Measurements from ENCODE around the gene KCNC1. TPM values are rescaled to one million over a fixed set of nuclear protein-coding genes. Genes with fewer than 3 reads are reported as not detected.

Gene KCNC1
- polyA plus RNA-seq, 1 of the 3 experiments (the other 2 are of a cell fraction), result 0.18 TPM

DNA sequence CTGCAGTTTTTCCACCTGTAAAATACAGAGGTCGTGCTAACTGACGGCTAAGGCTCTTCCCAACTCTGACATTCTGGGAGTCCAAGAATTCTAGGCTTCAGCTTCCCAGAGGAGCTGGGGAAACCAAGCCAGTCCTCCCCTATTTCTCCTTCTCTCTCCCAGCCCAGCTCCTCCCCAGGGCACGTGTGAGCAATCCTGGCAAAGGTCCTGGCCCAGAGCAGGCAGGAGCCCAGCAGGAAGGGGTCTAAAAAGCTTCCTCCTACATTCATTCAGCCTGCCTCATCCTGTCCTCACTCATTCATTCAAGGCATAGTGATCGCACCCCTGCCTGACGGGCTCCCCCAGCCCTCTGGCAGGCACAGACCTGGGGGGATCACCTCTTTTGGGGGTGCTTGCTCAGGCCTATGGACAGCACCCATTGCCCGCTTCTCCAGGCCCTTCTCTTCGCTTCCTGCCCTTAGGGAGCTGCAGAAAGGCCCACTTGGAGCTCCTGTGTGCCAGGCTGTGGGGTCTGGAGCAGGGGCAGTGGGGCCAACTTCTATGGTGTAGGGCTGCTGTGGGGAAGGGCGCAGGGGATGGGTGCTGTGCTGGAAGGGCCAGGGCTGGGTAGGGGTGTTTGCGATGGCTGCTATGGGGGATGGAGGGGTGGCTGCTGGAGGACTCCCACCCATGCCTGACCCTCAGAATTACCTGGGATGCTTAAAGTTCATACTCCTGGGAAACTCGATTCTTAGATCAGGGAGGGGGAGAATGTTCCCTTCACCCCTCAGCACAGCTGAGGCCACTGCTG is 9.8 kb downstream of the KCNC1 start:
- Histone ChIP-seq H3K9me2 (no peaks in the 10 kb centered on the region), H4K20me1 (ENCODE audit: insufficient read depth) (no peaks in the 10 kb centered on the region), H3K27ac (ENCODE audit: low read depth in 2 of 2, low read length in 1 of 2) (no peak overlapping the region), H3K9ac (no peak overlapping the region), H3K79me2 (ENCODE audit: insufficient read depth) (no peaks in the 10 kb centered on the region), H3K4me1 (ENCODE audit: control insufficient read depth in 1 of 2, insufficient read depth in 2 of 2, low read depth in 1 of 2, low read length in 1 of 2) (no peaks in the 10 kb centered on the region; a peak in 1 of 4 replicates), H3K36me3 (replicated peaks in 1 of 2; ENCODE audit: control insufficient read depth in 1 of 2, insufficient read depth in 2 of 2, low read length in 1 of 2) (no peaks in the 10 kb centered on the region), H3K27me3 (ENCODE audit: insufficient read depth) (no peaks in the 10 kb centered on the region), H3K9me3 (no peaks in the 10 kb centered on the region), H3F3A (replicated peaks; ENCODE audit: insufficient read depth) (no peaks in the 10 kb centered on the region), H2AFZ (ENCODE audit: low read depth) (no peak overlapping the region), H3K4me3 (ENCODE audit: low read depth in 2 of 2, low read length in 1 of 2) (no peak overlapping the region), H3K4me2 (peak overlapping the region; percentile 19; the same call in 1 of the 2 replicates)
- DNase-seq, result no peak
- CTCF ChIA-PET, result interaction anchor here (0.6 to 1.3 kb wide), 3 partner anchors 9 to 1058 kb away, joined by 3 to 7 read pairs (median 3); no protein-coding TSS in a partner anchor
- POLR2A ChIA-PET, result interaction anchor here (1.0 kb wide), 1 partner anchor 10 kb away, joined by 3 read pairs; no protein-coding TSS in a partner anchor
- 68% methylated on average over 9 of the region's 10 CpGs for WGBS (ENCODE audit: low lambda C conversion rate)
- TF ChIP-seq USF1 (IDR thresholded peaks at IDR 0.05; ENCODE audit: borderline replicate concordance, low read depth), result peak; percentile 24; the same call in 1 of the 2 replicates
- TF ChIP-seq FOXM1 (IDR thresholded peaks at IDR 0.05; ENCODE audit: low read depth), result no peak

GRCh38 chr11:17745023-17745772 is 10.6 kb downstream of the KCNC1 start:
- CTCF ChIA-PET, result interaction anchor here (1.8 kb wide), 1 partner anchor 10 kb away, joined by 5 read pairs; no protein-coding TSS in a partner anchor
- Histone ChIP-seq H3K27me3 (ENCODE audit: insufficient read depth) (no peaks in the 10 kb centered on the region), H3K4me2 (no peak overlapping the region)
- TF ChIP-seq GABPA (IDR thresholded peaks at IDR 0.05; ENCODE audit: low read depth) (no peak), EP300 (IDR thresholded peaks at IDR 0.05; ENCODE audit: borderline replicate concordance in 1 of 2, low read depth in 1 of 2, low read length in 1 of 2) (no peak), NRF1 (IDR thresholded peaks at IDR 0.05; ENCODE audit: low read depth, low read length) (no peak), USF2 (IDR thresholded peaks at IDR 0.05; ENCODE audit: borderline replicate concordance, low read depth, low read length) (no peak), RCOR1 (IDR thresholded peaks at IDR 0.05; ENCODE audit: low read length) (no peak), ELF1 (IDR thresholded peaks at IDR 0.05) (no peak), FOXJ3 (CRISPR knock-in tag; IDR thresholded peaks at IDR 0.05) (no peak), POLR2AphosphoS5 (IDR thresholded peaks at IDR 0.05; ENCODE audit: low read depth, low read length) (no peak), SIN3A (IDR thresholded peaks at IDR 0.05; ENCODE audit: borderline replicate concordance, low read depth, low read length) (no peak), TCF12 (IDR thresholded peaks at IDR 0.05) (no peak), FOXM1 (IDR thresholded peaks at IDR 0.05; ENCODE audit: low read depth) (no peak)
- TF ChIP-seq, protein P1, sequence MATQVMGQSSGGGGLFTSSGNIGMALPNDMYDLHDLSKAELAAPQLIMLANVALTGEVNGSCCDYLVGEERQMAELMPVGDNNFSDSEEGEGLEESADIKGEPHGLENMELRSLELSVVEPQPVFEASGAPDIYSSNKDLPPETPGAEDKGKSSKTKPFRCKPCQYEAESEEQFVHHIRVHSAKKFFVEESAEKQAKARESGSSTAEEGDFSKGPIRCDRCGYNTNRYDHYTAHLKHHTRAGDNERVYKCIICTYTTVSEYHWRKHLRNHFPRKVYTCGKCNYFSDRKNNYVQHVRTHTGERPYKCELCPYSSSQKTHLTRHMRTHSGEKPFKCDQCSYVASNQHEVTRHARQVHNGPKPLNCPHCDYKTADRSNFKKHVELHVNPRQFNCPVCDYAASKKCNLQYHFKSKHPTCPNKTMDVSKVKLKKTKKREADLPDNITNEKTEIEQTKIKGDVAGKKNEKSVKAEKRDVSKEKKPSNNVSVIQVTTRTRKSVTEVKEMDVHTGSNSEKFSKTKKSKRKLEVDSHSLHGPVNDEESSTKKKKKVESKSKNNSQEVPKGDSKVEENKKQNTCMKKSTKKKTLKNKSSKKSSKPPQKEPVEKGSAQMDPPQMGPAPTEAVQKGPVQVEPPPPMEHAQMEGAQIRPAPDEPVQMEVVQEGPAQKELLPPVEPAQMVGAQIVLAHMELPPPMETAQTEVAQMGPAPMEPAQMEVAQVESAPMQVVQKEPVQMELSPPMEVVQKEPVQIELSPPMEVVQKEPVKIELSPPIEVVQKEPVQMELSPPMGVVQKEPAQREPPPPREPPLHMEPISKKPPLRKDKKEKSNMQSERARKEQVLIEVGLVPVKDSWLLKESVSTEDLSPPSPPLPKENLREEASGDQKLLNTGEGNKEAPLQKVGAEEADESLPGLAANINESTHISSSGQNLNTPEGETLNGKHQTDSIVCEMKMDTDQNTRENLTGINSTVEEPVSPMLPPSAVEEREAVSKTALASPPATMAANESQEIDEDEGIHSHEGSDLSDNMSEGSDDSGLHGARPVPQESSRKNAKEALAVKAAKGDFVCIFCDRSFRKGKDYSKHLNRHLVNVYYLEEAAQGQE (IDR thresholded peaks at IDR 0.05; ENCODE audit: low read depth, low read length), result no peak
- TF ChIP-seq, protein P2, sequence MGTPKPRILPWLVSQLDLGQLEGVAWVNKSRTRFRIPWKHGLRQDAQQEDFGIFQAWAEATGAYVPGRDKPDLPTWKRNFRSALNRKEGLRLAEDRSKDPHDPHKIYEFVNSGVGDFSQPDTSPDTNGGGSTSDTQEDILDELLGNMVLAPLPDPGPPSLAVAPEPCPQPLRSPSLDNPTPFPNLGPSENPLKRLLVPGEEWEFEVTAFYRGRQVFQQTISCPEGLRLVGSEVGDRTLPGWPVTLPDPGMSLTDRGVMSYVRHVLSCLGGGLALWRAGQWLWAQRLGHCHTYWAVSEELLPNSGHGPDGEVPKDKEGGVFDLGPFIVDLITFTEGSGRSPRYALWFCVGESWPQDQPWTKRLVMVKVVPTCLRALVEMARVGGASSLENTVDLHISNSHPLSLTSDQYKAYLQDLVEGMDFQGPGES (IDR thresholded peaks at IDR 0.05; ENCODE audit: low read depth, low read length), result no peak
- TF ChIP-seq, protein P3, sequence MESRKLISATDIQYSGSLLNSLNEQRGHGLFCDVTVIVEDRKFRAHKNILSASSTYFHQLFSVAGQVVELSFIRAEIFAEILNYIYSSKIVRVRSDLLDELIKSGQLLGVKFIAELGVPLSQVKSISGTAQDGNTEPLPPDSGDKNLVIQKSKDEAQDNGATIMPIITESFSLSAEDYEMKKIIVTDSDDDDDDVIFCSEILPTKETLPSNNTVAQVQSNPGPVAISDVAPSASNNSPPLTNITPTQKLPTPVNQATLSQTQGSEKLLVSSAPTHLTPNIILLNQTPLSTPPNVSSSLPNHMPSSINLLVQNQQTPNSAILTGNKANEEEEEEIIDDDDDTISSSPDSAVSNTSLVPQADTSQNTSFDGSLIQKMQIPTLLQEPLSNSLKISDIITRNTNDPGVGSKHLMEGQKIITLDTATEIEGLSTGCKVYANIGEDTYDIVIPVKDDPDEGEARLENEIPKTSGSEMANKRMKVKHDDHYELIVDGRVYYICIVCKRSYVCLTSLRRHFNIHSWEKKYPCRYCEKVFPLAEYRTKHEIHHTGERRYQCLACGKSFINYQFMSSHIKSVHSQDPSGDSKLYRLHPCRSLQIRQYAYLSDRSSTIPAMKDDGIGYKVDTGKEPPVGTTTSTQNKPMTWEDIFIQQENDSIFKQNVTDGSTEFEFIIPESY (IDR thresholded peaks at IDR 0.05; ENCODE audit: borderline replicate concordance, low read depth), result no peak

More at GRCh38 chr11:17745023-17745772, 10.6 kb downstream of the KCNC1 start:
- 73% methylated on average over 17 of the region's 20 CpGs for WGBS (ENCODE audit: low lambda C conversion rate)
- Histone ChIP-seq H3K9me3 (no peaks in the 10 kb centered on the region), H3K9ac (no peak overlapping the region), H2AFZ (ENCODE audit: low read depth) (no peak overlapping the region), H3K79me2 (ENCODE audit: insufficient read depth) (no peaks in the 10 kb centered on the region), H3K36me3 (replicated peaks in 1 of 2; ENCODE audit: control insufficient read depth in 1 of 2, insufficient read depth in 2 of 2, low read length in 1 of 2) (no peaks in the 10 kb centered on the region), H3K4me3 (ENCODE audit: low read depth in 2 of 2, low read length in 1 of 2) (no peak overlapping the region), H3K4me1 (ENCODE audit: control insufficient read depth in 1 of 2, insufficient read depth in 2 of 2, low read depth in 1 of 2, low read length in 1 of 2) (no peaks in the 10 kb centered on the region; a peak in 1 of 4 replicates), H3F3A (replicated peaks; ENCODE audit: insufficient read depth) (no peaks in the 10 kb centered on the region), H3K27ac (ENCODE audit: low read depth in 2 of 2, low read length in 1 of 2) (no peak overlapping the region), H3K9me2 (no peaks in the 10 kb centered on the region), H4K20me1 (ENCODE audit: insufficient read depth) (no peaks in the 10 kb centered on the region)
- no peak for DNase-seq
- POLR2A ChIA-PET, result no interaction called here

Data from SK-N-SH (cell line).